HT-29 (cell line): Measurements from ENCODE around the gene CARM1. TPM values are rescaled to one million over a fixed set of nuclear protein-coding genes. Genes with fewer than 3 reads are reported as not detected.
A peak's percentile ranks its signal among the peaks of the same experiment; 100 is the strongest.
"Not testable (repeated sequence)": the region's sequence is repeated elsewhere in the genome, so short reads cannot be mapped to it uniquely, and the experiment has no call there.

Experiments
- DNase-seq: peaks from one replicate; pipeline ENCODE4 v3.0.0-alpha.2; 2015; ENCODE audit warnings: low spot score
- total RNA-seq: library from RNA; depleted of rRNA; stranded (reverse); fragments of >200 nt; shearing (Covaris generic); gene quantifications from 2 replicates; pipeline ENCODE4 v1.2.3, GENCODE V29; 2014

Gene CARM1
- total RNA-seq, 1 experiment from 2014 or later, result 40.7 TPM

GRCh38 chr19:10846500-10847202 lies 24.7 kb upstream of the CARM1 start:
- no peak for DNase-seq

- DNase-seq, result no peak
Observed at GRCh38 chr19:10848230-10848856, 23.0 kb upstream of the CARM1 start, which contains the start of gene C19orf38. Gene C19orf38 (plus strand): TSS chr19:10848415. CDS start chr19:10848509, 94 bp downstream.

GRCh38 chr19:10850631-10851030 lies 20.7 kb upstream of the CARM1 start:
- DNase-seq, result no peak

GRCh38 chr19:10852098-10852800 lies 19.1 kb upstream of the CARM1 start:
- DNase-seq, result no peak

GRCh38 chr19:10852941-10853340 lies 18.4 kb upstream of the CARM1 start:
- no peak for DNase-seq

GRCh38 chr19:10854350-10855089 lies 16.8 kb upstream of the CARM1 start:
- DNase-seq, result no peak

- peak; percentile 23 for DNase-seq
Observed at GRCh38 chr19:10855879-10856522, 15.4 kb upstream of the CARM1 start.

GRCh38 chr19:10856899-10857298 lies 14.5 kb upstream of the CARM1 start:
- DNase-seq, result not testable (repeated sequence)

GRCh38 chr19:10858204-10858828 lies 13.0 kb upstream of the CARM1 start:
- DNase-seq, result no peak

- DNase-seq, result no peak
Observed at GRCh38 chr19:10861103-10861651, 10.2 kb upstream of the CARM1 start.

- DNase-seq, result no peak
Observed at GRCh38 chr19:10862561-10863106, 8.7 kb upstream of the CARM1 start.

GRCh38 chr19:10863107-10863717 lies 8.1 kb upstream of the CARM1 start:
- DNase-seq, result no peak

- DNase-seq, result peak; percentile 74
Observed at GRCh38 chr19:10864538-10864899, 6.8 kb upstream of the CARM1 start.

- DNase-seq, result no peak
Observed at GRCh38 chr19:10866495-10866894, 4.9 kb upstream of the CARM1 start.

GRCh38 chr19:10868872-10869547 lies 2.3 kb upstream of the CARM1 start:
- no peak for DNase-seq

- DNase-seq, result not testable (repeated sequence)
Observed at GRCh38 chr19:10869872-10870311, 1.5 kb upstream of the CARM1 start.

- DNase-seq, result no peak
Observed at GRCh38 chr19:10870501-10870954, 825 bp upstream of the CARM1 start.

- DNase-seq, result no peak
Observed at GRCh38 chr19:10871711-10872545, 575 bp downstream of the CARM1 start.
